Measurements from ENCODE around the gene C16orf78. TPM values are rescaled to one million over a fixed set of nuclear protein-coding genes. Genes with fewer than 3 reads are reported as not detected.

C16orf78 gene
- total RNA-seq, 1 experiment from 2014 or later: not detected

DNA sequence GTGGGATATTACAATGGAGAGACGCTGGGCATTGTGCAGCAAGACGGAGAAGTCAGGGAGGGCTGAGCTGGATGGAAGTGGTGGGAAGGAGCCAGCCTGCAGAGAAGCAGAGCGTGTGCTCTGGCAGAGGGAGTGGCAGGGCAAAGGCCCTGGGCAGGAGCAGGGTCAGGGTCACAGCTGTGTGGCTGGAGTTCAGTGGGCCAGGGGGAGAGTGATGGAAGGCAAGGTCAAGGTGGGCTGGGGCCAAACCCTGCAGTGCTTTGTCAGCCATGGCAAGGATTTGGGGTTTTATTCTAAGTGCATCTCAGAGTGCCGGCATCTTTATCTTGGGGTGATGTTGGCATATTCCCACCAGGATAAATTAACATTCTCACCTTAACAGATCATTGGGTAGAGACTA is 31.9 kb upstream of the C16orf78 start:
- DNase-seq (ENCODE audit: low spot score): no peak
- no peaks in the 10 kb centered on the region for H3K36me3 ChIP-seq (ENCODE audit: insufficient read depth, low read length, poor library complexity, severe bottlenecking)
- intact Hi-C loops (cut with micrococcal nuclease; ENCODE audit: unreplicated experiment): no loop called here
- peaks cover 34% of the 10 kb centered on the region for H3K27me3 ChIP-seq (replicated peaks; ENCODE audit: insufficient read depth, low read depth, low read length, poor library complexity)
- BruUV-seq (replicated peaks): no TSS peak
- TF ChIP-seq, protein P1, sequence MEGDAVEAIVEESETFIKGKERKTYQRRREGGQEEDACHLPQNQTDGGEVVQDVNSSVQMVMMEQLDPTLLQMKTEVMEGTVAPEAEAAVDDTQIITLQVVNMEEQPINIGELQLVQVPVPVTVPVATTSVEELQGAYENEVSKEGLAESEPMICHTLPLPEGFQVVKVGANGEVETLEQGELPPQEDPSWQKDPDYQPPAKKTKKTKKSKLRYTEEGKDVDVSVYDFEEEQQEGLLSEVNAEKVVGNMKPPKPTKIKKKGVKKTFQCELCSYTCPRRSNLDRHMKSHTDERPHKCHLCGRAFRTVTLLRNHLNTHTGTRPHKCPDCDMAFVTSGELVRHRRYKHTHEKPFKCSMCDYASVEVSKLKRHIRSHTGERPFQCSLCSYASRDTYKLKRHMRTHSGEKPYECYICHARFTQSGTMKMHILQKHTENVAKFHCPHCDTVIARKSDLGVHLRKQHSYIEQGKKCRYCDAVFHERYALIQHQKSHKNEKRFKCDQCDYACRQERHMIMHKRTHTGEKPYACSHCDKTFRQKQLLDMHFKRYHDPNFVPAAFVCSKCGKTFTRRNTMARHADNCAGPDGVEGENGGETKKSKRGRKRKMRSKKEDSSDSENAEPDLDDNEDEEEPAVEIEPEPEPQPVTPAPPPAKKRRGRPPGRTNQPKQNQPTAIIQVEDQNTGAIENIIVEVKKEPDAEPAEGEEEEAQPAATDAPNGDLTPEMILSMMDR (conservative IDR thresholded peaks at IDR 0.05; ENCODE audit: low read depth, low read length): no peak
- no peak for TF ChIP-seq EZH2 (IDR thresholded peaks at IDR 0.05; ENCODE audit: borderline replicate concordance, low read depth, low read length, poor library complexity, severe bottlenecking)
- H3K4me1 ChIP-seq (ENCODE audit: insufficient read depth, low read length, poor library complexity, severe bottlenecking): no peaks in the 10 kb centered on the region
- POLR2A ChIA-PET (ENCODE audit: low non-redundant PET): no interaction called here
- H3K4me3 ChIP-seq (ENCODE audit: low read depth, low read length, poor library complexity, severe bottlenecking): no peak overlapping the region
- H3K27ac ChIP-seq (ENCODE audit: low read depth, low read length, poor library complexity, severe bottlenecking): no peak overlapping the region
- no peaks in the 10 kb centered on the region for H3K9me3 ChIP-seq (ENCODE audit: low read depth, low read length, poor library complexity, severe bottlenecking)
- CTCF ChIA-PET: no interaction called here

DNA sequence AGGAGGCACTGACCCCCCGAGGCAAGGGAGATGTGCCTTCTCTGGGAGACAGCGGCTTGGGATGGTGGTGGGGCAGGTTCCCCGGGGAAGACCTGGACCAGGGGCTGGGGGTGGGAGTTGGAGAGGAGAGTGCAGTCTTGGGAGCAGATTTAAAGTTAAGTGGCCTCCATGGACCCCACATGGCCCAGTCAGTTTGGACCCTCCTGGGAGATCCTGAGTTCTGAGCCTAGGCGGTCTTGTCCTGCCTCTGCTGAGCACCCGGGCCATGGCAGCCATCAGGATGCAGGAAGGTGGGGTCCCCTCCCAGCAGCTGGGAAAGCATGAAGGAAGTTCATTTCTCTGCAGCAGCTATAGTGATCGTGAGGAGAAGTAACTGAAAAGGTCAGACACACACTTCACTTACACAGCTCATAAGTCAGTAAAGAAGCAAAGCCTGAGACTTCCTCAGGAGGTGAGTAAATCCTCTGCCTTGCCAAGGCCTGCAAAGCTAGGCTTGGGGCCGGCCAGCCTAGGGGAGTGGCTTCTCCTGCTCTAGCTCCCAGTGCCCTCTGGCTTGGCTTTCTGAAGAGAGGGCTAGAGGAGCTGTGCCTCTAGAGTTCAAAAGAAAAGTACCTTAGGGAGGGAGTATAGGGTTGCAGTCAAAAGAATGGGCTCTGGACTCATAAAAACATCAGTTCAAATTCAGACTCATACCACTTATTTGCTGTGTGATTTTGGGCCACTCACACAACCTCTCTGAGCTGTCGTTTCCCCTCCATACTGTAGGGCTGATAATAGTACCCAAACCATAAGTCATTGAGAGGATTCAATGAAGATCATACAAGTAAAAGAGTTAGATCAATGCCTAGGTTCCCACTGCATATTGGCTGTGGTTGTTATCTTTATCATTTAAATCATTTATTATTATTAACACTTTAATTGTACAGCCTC is 31.0 kb upstream of the C16orf78 start:
- DNase-seq (ENCODE audit: low spot score): no peak
- Histone ChIP-seq H3K4me3 (ENCODE audit: low read depth, low read length, poor library complexity, severe bottlenecking) (no peak overlapping the region), H3K9me3 (ENCODE audit: low read depth, low read length, poor library complexity, severe bottlenecking) (no peaks in the 10 kb centered on the region), H3K36me3 (ENCODE audit: insufficient read depth, low read length, poor library complexity, severe bottlenecking) (no peaks in the 10 kb centered on the region), H3K27ac (ENCODE audit: low read depth, low read length, poor library complexity, severe bottlenecking) (no peak overlapping the region), H3K4me1 (ENCODE audit: insufficient read depth, low read length, poor library complexity, severe bottlenecking) (no peaks in the 10 kb centered on the region), H3K27me3 (replicated peaks; ENCODE audit: insufficient read depth, low read depth, low read length, poor library complexity) (peaks cover 32% of the 10 kb centered on the region)
- ChIA-PET POLR2A (ENCODE audit: low non-redundant PET) (no interaction called here), CTCF (no interaction called here)
- intact Hi-C loops (cut with micrococcal nuclease; ENCODE audit: unreplicated experiment): no loop called here
- TF ChIP-seq, protein P1 (conservative IDR thresholded peaks at IDR 0.05; ENCODE audit: low read depth, low read length): no peak
- no peak for TF ChIP-seq EZH2 (IDR thresholded peaks at IDR 0.05; ENCODE audit: borderline replicate concordance, low read depth, low read length, poor library complexity, severe bottlenecking)
- BruUV-seq (replicated peaks): no TSS peak

DNA sequence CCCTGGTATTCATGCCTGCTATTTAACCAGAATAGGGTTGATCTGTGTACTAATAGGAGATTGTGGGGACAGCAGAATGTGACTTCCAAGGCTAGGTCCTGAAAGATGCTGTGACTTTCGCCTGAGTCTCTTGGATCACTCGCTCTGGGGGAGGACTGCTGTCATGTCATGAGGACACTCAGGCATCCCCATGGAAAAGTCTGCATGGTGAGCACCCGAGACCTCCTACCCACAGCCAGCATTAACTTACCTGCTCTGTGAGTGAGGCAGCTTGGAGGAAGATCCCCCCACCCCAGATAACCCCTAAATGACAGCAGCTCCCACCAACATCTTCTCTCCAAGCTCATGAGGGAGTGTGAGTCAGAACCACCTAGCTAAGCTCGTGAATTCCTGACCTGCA is 30.3 kb upstream of the C16orf78 start:
- Histone ChIP-seq H3K4me1 (ENCODE audit: insufficient read depth, low read length, poor library complexity, severe bottlenecking) (no peaks in the 10 kb centered on the region), H3K9me3 (ENCODE audit: low read depth, low read length, poor library complexity, severe bottlenecking) (no peaks in the 10 kb centered on the region), H3K27me3 (replicated peaks; ENCODE audit: insufficient read depth, low read depth, low read length, poor library complexity) (peaks cover 25% of the 10 kb centered on the region), H3K36me3 (ENCODE audit: insufficient read depth, low read length, poor library complexity, severe bottlenecking) (no peaks in the 10 kb centered on the region), H3K27ac (ENCODE audit: low read depth, low read length, poor library complexity, severe bottlenecking) (no peak overlapping the region), H3K4me3 (ENCODE audit: low read depth, low read length, poor library complexity, severe bottlenecking) (no peak overlapping the region)
- no TSS peak for BruUV-seq (replicated peaks)
- ChIA-PET POLR2A (ENCODE audit: low non-redundant PET) (no interaction called here), CTCF (no interaction called here)
- intact Hi-C loops (cut with micrococcal nuclease; ENCODE audit: unreplicated experiment): no loop called here
- no peak for DNase-seq (ENCODE audit: low spot score)
- TF ChIP-seq EZH2 (IDR thresholded peaks at IDR 0.05; ENCODE audit: borderline replicate concordance, low read depth, low read length, poor library complexity, severe bottlenecking): no peak

Measured in A673 (cell line).